ENCODE results near the gene SPTB.

SPTB gene

DNA sequence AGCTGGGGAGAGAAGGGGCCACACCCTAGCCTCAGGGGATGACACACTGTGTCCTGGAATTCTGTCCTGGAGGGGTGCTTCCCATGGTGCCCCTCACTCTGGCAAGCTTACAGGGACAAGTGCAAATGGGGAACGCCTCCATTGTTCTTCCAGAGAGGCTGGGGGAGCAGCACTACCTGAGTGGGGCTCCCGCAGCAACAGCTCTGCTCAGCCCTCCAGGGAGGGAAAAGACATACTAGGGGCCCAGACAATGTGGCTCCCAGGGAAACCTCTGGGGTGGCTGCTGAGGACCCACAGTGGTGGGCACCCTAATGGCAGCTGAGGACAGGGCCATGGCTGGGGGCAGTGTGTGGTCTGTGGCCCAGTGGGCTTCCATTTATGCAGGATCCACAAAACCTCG, 106.1 kb downstream of the SPTB start:
- no peaks in the 10 kb centered on the region for H3K36me3 ChIP-seq (ENCODE audit: control insufficient read depth, insufficient read depth, low read length)
- H3K4me1 ChIP-seq (ENCODE audit: control insufficient read depth, insufficient read depth, low read length): no peaks in the 10 kb centered on the region; the same call in 1 of the 2 replicates
- H3K27ac ChIP-seq (ENCODE audit: low read depth, low read length): no peak overlapping the region
- H3K9ac ChIP-seq (ENCODE audit: low read depth, low read length): no peak overlapping the region
- H3K9me3 ChIP-seq (ENCODE audit: control insufficient read depth, insufficient read depth, low read length): peaks cover 8% of the 10 kb centered on the region; the same call in 1 of the 2 replicates
- no peaks in the 10 kb centered on the region for H3K27me3 ChIP-seq (ENCODE audit: control insufficient read depth, insufficient read depth, low read length)
- no peak overlapping the region for H3K4me3 ChIP-seq (ENCODE audit: low read depth, low read length)

DNA sequence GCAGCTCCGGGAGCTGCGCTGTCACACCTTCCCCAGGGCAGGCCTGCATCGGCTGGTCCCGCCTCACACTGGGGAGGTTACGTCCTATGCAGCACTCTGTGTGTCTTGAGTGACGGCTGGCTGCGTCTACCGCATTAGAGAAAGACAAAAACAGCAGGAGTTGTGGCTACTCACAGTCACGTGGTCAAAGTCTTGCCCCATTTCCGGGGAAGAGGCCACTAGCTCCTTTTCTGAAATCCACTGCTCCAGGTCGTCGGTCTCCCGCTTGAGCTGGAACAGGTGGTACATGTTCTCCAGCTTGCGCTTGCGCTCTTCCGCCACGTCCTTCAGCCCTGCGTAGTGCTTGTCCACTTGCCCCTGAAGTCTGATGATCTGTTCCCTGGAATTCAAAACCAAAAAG, 106.7 kb downstream of the SPTB start:
- Histone ChIP-seq H3K9me3 (ENCODE audit: control insufficient read depth, insufficient read depth, low read length) (peaks cover 8% of the 10 kb centered on the region; the same call in 1 of the 2 replicates), H3K27me3 (ENCODE audit: control insufficient read depth, insufficient read depth, low read length) (no peaks in the 10 kb centered on the region), H3K36me3 (ENCODE audit: control insufficient read depth, insufficient read depth, low read length) (no peaks in the 10 kb centered on the region), H3K4me3 (ENCODE audit: low read depth, low read length) (no peak overlapping the region), H3K4me1 (ENCODE audit: control insufficient read depth, insufficient read depth, low read length) (no peaks in the 10 kb centered on the region; the same call in 1 of the 2 replicates), H3K9ac (ENCODE audit: low read depth, low read length) (no peak overlapping the region), H3K27ac (ENCODE audit: low read depth, low read length) (no peak overlapping the region)

DNA sequence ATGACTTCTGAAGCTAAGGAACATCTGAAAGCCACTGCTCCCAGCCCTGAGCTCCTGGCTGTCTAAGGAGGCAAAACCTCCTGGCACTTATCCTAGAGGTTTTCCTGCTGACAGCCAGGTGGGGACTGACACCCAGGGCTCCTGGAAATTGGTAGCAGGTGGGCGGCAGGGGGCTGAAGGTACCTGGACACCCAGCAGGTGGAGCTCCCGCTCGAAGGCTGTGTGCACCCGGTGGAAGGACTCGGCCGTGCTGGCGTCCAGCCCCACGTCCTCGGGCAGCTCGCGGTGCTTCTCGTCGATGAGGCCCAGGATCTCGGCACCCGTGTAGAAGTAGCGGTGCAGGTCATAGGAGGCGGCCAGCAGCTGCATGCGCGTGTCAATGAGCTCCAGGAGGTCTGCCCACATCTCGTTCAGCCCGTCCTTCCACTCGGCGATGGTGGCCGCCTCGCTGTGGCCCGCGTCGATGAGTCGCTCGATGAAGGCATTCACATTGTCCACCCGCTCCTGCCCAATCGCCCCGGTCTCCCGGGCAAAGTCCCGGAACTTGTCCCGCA, 107.2 kb downstream of the SPTB start:
- Histone ChIP-seq H3K36me3 (ENCODE audit: control insufficient read depth, insufficient read depth, low read length) (no peaks in the 10 kb centered on the region), H3K27ac (ENCODE audit: low read depth, low read length) (no peak overlapping the region), H3K27me3 (ENCODE audit: control insufficient read depth, insufficient read depth, low read length) (no peaks in the 10 kb centered on the region), H3K9me3 (ENCODE audit: control insufficient read depth, insufficient read depth, low read length) (peaks cover 8% of the 10 kb centered on the region; the same call in 1 of the 2 replicates), H3K4me1 (ENCODE audit: control insufficient read depth, insufficient read depth, low read length) (peaks cover under 1% of the 10 kb centered on the region; the same call in 1 of the 2 replicates), H3K4me3 (ENCODE audit: low read depth, low read length) (no peak overlapping the region), H3K9ac (ENCODE audit: low read depth, low read length) (no peak overlapping the region)

DNA sequence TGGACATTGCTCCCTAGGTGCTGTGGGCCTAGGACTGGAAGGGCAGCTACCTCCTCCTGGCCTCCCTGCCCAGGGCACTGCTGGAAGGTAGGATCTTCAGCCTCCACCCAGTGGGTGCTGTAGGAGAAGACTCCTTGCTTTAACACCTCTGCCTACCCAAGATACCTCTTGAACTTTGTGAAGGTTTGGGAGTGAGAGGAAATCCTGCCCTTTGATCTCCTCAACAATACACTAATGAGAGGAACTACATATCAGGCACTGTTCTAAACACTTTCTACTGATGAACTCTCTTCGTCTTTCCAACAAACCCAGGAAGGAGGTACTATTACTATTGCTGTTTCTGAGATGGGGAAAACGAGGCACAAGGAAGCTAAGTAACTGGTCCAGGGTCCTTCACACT, 108.5 kb downstream of the SPTB start:
- Histone ChIP-seq H3K9ac (ENCODE audit: low read depth, low read length) (no peak overlapping the region), H3K4me1 (ENCODE audit: control insufficient read depth, insufficient read depth, low read length) (peaks cover 11% of the 10 kb centered on the region), H3K36me3 (ENCODE audit: control insufficient read depth, insufficient read depth, low read length) (no peaks in the 10 kb centered on the region), H3K4me3 (ENCODE audit: low read depth, low read length) (no peak overlapping the region), H3K27ac (ENCODE audit: low read depth, low read length) (no peak overlapping the region), H3K9me3 (ENCODE audit: control insufficient read depth, insufficient read depth, low read length) (peaks cover 8% of the 10 kb centered on the region; the same call in 1 of the 2 replicates), H3K27me3 (ENCODE audit: control insufficient read depth, insufficient read depth, low read length) (no peaks in the 10 kb centered on the region)

DNA sequence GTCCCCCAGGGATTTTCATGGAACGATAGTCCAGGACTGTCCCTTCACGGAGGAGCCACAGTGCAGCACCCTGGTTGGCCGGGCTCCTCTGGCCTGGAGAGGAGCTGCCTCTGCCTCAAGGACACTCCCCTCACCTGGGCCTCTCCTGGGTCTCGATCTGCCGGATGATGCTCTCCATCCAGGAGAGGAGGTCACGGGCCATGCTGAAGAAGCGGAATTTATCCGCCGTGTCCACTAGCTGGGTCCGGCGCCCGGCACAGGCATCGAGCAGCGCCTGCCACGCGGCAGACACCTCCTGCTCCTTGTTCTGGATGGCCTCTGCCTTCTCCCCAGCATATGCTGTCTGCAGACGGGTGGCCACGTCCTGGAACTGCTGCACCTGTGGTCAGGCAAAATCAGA, 109.0 kb downstream of the SPTB start:
- peaks cover 11% of the 10 kb centered on the region for H3K4me1 ChIP-seq (ENCODE audit: control insufficient read depth, insufficient read depth, low read length)
- H3K9me3 ChIP-seq (ENCODE audit: control insufficient read depth, insufficient read depth, low read length): peaks cover 8% of the 10 kb centered on the region; the same call in 1 of the 2 replicates
- H3K27ac ChIP-seq (ENCODE audit: low read depth, low read length): no peak overlapping the region
- no peaks in the 10 kb centered on the region for H3K36me3 ChIP-seq (ENCODE audit: control insufficient read depth, insufficient read depth, low read length)
- H3K9ac ChIP-seq (ENCODE audit: low read depth, low read length): no peak overlapping the region
- H3K27me3 ChIP-seq (ENCODE audit: control insufficient read depth, insufficient read depth, low read length): no peaks in the 10 kb centered on the region
- H3K4me3 ChIP-seq (ENCODE audit: low read depth, low read length): no peak overlapping the region

DNA sequence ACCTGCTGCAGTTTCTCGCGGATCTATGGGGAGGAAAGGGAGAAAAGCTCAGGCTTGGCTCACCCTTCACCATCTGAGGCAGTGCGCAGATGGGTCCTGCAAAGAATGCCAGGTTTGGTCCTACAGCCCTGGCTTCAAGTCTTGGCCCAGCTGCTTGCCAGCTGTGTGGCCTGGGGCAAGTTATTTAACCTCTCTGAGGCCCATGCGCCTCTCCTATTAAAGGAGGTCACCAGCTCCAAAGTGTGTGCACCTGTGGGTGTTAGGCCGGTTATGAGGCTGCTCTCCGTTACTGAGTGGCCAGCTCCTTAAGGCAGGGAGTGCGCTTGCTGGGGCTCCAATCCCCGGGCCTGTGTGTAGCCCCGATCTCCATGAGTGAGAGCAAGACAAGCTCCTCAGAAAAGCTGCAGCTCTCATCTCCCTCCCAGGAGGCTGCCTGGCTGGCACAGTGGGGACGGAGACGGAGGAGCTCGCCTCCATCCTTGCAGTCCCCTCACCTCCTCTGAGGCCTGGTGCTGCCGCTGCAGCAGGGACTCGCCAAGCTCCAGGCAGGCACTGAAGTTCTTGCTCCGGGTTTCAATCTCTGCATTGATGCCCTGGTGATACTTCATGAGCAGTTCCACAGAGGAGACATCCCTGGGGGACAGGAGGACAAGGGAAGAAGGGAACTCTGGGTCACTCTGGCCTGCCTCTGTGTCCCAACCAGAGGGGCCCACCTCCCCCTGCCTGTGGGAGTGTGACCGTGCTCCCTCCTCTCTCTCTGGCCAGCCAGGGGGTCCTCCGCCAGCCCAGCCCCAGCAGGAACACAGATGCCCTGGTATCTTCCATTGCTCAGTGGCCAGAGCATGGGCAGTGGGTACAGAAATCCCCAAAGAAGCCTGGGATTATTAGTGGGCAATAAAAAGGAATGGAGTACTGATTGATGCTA, 110.3 kb downstream of the SPTB start:
- Histone ChIP-seq H3K9me3 (ENCODE audit: control insufficient read depth, insufficient read depth, low read length) (peaks cover 8% of the 10 kb centered on the region; the same call in 1 of the 2 replicates), H3K9ac (ENCODE audit: low read depth, low read length) (no peak overlapping the region), H3K27ac (ENCODE audit: low read depth, low read length) (no peak overlapping the region), H3K4me1 (ENCODE audit: control insufficient read depth, insufficient read depth, low read length) (peaks cover 14% of the 10 kb centered on the region), H3K36me3 (ENCODE audit: control insufficient read depth, insufficient read depth, low read length) (no peaks in the 10 kb centered on the region), H3K27me3 (ENCODE audit: control insufficient read depth, insufficient read depth, low read length) (peaks cover 2% of the 10 kb centered on the region; the same call in 1 of the 2 replicates), H3K4me3 (ENCODE audit: low read depth, low read length) (no peak overlapping the region)

DNA sequence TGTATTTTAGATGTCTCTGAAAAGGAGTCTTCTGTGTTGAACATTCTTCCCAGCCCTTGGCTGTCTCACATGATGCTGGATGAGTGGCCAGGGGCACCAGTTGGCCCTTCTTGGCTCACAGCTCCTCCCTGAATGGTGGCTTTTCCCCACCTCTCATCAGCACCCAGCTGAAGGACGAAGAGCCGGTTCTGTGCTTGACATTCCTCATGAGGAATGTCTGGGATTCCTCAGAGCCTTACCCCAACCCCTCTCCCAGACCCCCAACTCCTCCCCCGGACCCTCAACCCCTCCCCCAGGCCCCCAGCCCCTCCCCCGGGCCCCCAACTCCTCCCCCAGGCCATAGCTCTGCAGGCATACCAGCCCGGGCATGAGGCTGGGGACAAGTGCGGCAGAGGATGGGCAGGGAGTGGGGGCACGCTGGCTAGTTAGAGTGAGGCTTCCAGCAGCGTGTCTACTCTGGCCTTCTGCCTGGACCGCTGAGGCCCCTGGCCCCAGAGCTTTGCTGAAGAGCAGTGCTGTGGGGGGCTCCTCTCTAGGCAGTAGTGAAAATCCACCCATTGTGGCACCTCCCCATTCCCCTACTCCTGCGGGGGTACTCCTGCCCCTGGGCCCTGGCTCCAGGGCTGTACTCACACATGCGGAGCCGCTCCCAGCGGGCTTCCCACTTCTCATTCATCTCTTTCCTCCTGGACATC, 111.2 kb downstream of the SPTB start:
- Histone ChIP-seq H3K4me1 (ENCODE audit: control insufficient read depth, insufficient read depth, low read length) (peaks cover 22% of the 10 kb centered on the region), H3K36me3 (ENCODE audit: control insufficient read depth, insufficient read depth, low read length) (no peaks in the 10 kb centered on the region), H3K9me3 (ENCODE audit: control insufficient read depth, insufficient read depth, low read length) (0 out of 2 replicates have a peak, but pooled peaks cover 3% of the 10 kb centered on the region), H3K27ac (ENCODE audit: low read depth, low read length) (no peak overlapping the region), H3K27me3 (ENCODE audit: control insufficient read depth, insufficient read depth, low read length) (peaks cover 3% of the 10 kb centered on the region; the same call in 1 of the 2 replicates), H3K4me3 (ENCODE audit: low read depth, low read length) (no peak overlapping the region), H3K9ac (ENCODE audit: low read depth, low read length) (no peak overlapping the region)

DNA sequence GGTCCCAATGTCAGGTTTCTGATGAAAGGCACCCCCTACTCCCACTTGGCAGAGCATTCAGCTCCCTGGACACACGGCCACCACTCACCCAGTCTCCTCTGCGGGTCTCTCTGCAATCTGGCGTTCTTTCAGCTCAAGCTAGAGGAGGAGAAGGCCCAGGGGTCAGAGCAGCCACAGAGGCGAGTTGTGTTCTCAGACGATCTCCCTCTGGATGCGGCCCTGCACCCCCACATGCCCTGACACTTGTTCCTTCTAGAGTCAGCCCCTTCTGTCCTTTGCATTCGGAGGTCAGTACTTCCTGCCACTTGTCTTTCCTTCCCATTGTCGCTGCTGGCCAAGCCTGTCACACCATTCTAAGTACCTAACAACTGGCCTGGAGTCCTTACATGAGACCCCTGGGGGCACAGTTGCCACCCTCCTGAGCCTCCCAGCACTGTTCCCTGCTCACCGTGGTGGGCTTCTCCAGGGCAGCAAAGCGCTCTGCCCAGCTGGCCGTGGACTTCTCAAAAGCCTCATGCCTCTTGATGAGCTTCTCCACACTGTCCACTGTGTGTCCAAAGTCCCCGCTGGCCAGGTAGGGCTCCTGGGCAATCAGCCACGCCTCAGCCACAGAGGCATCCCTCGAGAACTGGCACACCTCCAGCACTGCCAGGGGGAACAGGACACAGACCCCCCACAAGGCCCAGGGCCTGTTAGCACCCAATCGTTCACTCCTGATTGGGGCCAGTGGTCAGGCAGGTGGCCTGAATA, 112.3 kb downstream of the SPTB start:
- Histone ChIP-seq H3K9ac (ENCODE audit: low read depth, low read length) (no peak overlapping the region), H3K36me3 (ENCODE audit: control insufficient read depth, insufficient read depth, low read length) (no peaks in the 10 kb centered on the region), H3K4me1 (ENCODE audit: control insufficient read depth, insufficient read depth, low read length) (peaks cover 27% of the 10 kb centered on the region), H3K9me3 (ENCODE audit: control insufficient read depth, insufficient read depth, low read length) (no peaks in the 10 kb centered on the region), H3K27me3 (ENCODE audit: control insufficient read depth, insufficient read depth, low read length) (peaks cover 3% of the 10 kb centered on the region; the same call in 1 of the 2 replicates), H3K27ac (ENCODE audit: low read depth, low read length) (no peak overlapping the region), H3K4me3 (ENCODE audit: low read depth, low read length) (no peak overlapping the region)

DNA sequence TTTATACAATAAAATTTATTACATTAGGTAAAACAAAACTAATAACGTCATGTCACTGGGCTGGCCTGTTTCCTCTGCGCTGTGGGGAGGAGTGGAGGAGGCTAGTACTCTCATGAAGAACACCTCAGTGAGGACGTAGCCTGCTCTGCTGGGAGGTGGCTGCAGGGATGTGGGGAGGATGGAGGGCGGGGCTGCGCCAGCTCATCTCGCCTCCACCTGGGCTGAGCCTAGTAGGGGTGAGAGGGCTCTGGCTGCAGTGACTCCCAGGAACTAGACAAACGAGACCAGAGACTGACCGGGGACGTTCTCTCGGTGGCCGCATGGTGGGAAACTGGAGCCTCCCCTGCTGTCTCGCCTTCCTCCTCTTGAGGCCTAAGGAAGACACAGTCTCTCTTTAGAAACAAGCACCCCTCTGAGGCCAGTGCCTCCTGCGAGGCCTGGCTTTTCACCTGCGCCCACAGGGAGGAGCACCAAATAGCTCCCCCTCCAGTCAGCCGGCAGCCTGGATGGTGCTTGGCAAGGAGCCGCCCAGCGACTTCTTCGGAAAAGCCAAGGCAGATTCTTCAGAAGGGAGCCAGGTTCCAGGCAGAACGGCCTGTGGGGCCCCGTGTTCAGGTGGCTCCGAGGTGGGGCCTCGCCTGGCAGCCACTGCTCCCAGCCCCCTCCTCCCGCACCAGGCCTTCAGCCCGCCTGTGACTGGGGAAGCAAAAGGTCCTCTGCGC, 113.1 kb downstream of the SPTB start:
- no peak overlapping the region for H3K4me3 ChIP-seq (ENCODE audit: low read depth, low read length)
- no peaks in the 10 kb centered on the region for H3K9me3 ChIP-seq (ENCODE audit: control insufficient read depth, insufficient read depth, low read length)
- H3K27ac ChIP-seq (ENCODE audit: low read depth, low read length): no peak overlapping the region
- H3K27me3 ChIP-seq (ENCODE audit: control insufficient read depth, insufficient read depth, low read length): peaks cover 6% of the 10 kb centered on the region; the same call in 1 of the 2 replicates
- no peaks in the 10 kb centered on the region for H3K36me3 ChIP-seq (ENCODE audit: control insufficient read depth, insufficient read depth, low read length)
- no peak overlapping the region for H3K9ac ChIP-seq (ENCODE audit: low read depth, low read length)
- peaks cover 33% of the 10 kb centered on the region for H3K4me1 ChIP-seq (ENCODE audit: control insufficient read depth, insufficient read depth, low read length)
